Tibial artery (tissue), 4 donors: Measurements from ENCODE around the gene NCOA3.

Experiments
- DNase-seq, 2 donors: peaks; one replicate each; pipeline ENCODE4 v3.0.0-alpha.2; 2019
- H3K27ac ChIP-seq, 2 donors: fragments of 200-600 bp; sonication (generic) in 1 of 2; 1 replicate in 1 of 2; 2 replicates in 1 of 2; pipeline ENCODE4 v1.5.1; 2018 to 2019; ENCODE audit warnings: mild to moderate bottlenecking in 1 of 2
- H3K27me3 ChIP-seq, 2 donors: fragments of 200-600 bp; sonication (generic) in 1 of 2; one replicate each; pipeline versions ENCODE4 v1.5.1 to v1.6.0; 2016 to 2019
- H3K36me3 ChIP-seq, 3 donors: fragments of 200-600 bp; sonication (generic) in 2 of 3; one replicate each; pipeline ENCODE4 v1.5.1; 2016 to 2019; ENCODE audit warnings: mild to moderate bottlenecking in 2 of 3
- H3K4me1 ChIP-seq, 4 donors: fragments of 200-600 bp; sonication (generic) in 2 of 4; 1 replicate in 3 of 4; 2 replicates in 1 of 4; pipeline ENCODE4 v1.5.1; 2016 to 2019
- H3K4me3 ChIP-seq, 2 donors: fragments of 200-600 bp; sonication (generic) in 1 of 2; 1 replicate in 1 of 2; 2 replicates in 1 of 2; pipeline ENCODE4 v1.5.1; 2018 to 2019; ENCODE audit warnings: mild to moderate bottlenecking in 2 of 2
- H3K9me3 ChIP-seq, 3 donors: fragments of 200-600 bp; sonication (generic) in 1 of 3; one replicate each; pipeline ENCODE4 v1.5.1; 2016 to 2019
- CTCF ChIP-seq, 2 experiments: fragments of 200-600 bp in 1 of 2; fragments of 450-650 bp in 1 of 2; IDR thresholded peaks; one replicate each; pipeline ENCODE4 v1.5.1; 2017 to 2019; ENCODE audit warnings: antibody characterized with exemption in 2 of 2, mild to moderate bottlenecking in 1 of 2, moderate library complexity in 1 of 2
- intact Hi-C: fragments of 100-400 bp; cut with DNase I; formaldehyde crosslinking; loops from one replicate; pipeline ENCODE4 v1.15.0; 2023; ENCODE audit warnings: low total_unique reads

Gene NCOA3

DNA sequence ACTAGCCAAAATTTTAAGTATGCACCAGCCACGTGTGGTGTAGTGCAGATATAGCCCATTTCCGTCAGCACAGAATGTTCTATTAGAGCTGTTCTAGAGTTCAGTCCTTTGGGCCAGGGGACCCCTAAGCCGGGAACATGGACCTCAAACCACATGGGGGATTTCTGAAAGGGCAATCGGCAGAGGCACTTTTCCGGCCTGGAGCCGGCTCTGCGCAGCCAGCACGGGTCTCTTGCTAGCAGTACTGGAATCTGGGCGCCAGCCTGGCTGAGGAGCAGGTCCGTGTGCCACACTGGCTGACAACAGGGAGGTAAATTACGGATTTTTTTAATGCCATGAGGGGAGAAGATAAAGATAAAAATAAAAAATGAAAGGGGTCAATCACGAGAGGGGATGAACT lies 163.1 kb downstream of the NCOA3 start:
- Histone ChIP-seq H3K36me3 (peaks cover 0 to 52% (median 29%) of the 10 kb centered on the region in 3 donors), H3K27ac (no peak overlapping the region), H3K27me3 (no peaks in the 10 kb centered on the region), H3K9me3 (no peaks in the 10 kb centered on the region), H3K4me1 (peaks cover 4 to 30% (median 14%) of the 10 kb centered on the region in 4 donors), H3K4me3 (no peak overlapping the region)
- intact Hi-C loops, result no loop called here
- no peak for TF ChIP-seq CTCF (IDR thresholded peaks at IDR 0.05)
- DNase-seq, result peak in 1 of 2 donors; percentile 59

GRCh38 chr20:47665221-47665991 lies 163.7 kb downstream of the NCOA3 start:
- intact Hi-C loops, result no loop called here
- Histone ChIP-seq H3K9me3 (no peaks in the 10 kb centered on the region), H3K36me3 (peaks cover 0 to 52% (median 29%) of the 10 kb centered on the region in 3 donors), H3K27me3 (no peaks in the 10 kb centered on the region), H3K4me1 (peaks cover 4 to 24% (median 14%) of the 10 kb centered on the region in 4 donors), H3K27ac (no peak overlapping the region), H3K4me3 (no peak overlapping the region)
- no peak for TF ChIP-seq CTCF (IDR thresholded peaks at IDR 0.05)
- peak in 1 of 2 donors; percentile 60 for DNase-seq

GRCh38 chr20:47666304-47666703 lies 164.6 kb downstream of the NCOA3 start:
- no peaks in the 10 kb centered on the region for H3K9me3 ChIP-seq
- H3K4me1 ChIP-seq, result peaks cover 4 to 18% (median 12%) of the 10 kb centered on the region in 4 donors
- DNase-seq, result peak in 1 of 2 donors; percentile 62
- H3K27me3 ChIP-seq, result no peaks in the 10 kb centered on the region
- no peak overlapping the region for H3K27ac ChIP-seq
- TF ChIP-seq CTCF (IDR thresholded peaks at IDR 0.05), result no peak
- no peak overlapping the region for H3K4me3 ChIP-seq
- intact Hi-C loops, result no loop called here
- H3K36me3 ChIP-seq, result peaks cover 0 to 53% (median 23%) of the 10 kb centered on the region in 3 donors

DNA sequence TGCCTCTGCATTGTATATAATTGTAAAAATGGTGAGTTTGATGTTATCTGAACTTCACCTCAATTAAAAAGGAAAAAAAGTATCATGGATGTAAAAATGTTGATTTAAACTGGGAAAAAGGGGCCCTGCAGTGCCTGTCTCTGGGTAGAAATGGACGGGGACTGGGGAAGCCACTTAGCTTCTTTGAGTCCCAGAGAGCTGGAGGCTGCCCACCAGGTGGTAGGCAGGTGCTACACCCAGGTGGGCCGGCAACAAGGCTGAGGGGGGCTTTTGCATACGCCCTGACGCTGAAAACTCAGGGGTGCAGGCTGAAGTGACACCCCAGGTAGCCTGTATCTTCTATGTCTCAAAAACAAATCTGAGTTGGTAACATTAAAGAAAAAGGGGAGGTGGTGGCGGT lies 165.4 kb downstream of the NCOA3 start:
- Histone ChIP-seq H3K27ac (no peak overlapping the region), H3K4me1 (peaks cover 4 to 18% (median 12%) of the 10 kb centered on the region in 4 donors), H3K36me3 (peaks cover 0 to 53% (median 15%) of the 10 kb centered on the region in 3 donors), H3K4me3 (no peak overlapping the region), H3K9me3 (no peaks in the 10 kb centered on the region), H3K27me3 (no peaks in the 10 kb centered on the region)
- TF ChIP-seq CTCF (IDR thresholded peaks at IDR 0.05), result no peak
- no peak for DNase-seq
- intact Hi-C loops, result no loop called here

GRCh38 chr20:47667531-47668312 lies 166.0 kb downstream of the NCOA3 start:
- H3K36me3 ChIP-seq, result peaks cover 0 to 55% (median 13%) of the 10 kb centered on the region in 3 donors
- intact Hi-C loops, result no loop called here
- peak in 1 of 2 donors; percentile 51 for DNase-seq

More at GRCh38 chr20:47667531-47668312, 166.0 kb downstream of the NCOA3 start:
- H3K4me3 ChIP-seq, result no peak overlapping the region
- H3K27me3 ChIP-seq, result no peaks in the 10 kb centered on the region
- no peak overlapping the region for H3K27ac ChIP-seq
- no peaks in the 10 kb centered on the region for H3K9me3 ChIP-seq
- no peak for TF ChIP-seq CTCF (IDR thresholded peaks at IDR 0.05)
- H3K4me1 ChIP-seq, result peaks cover 4 to 15% (median 12%) of the 10 kb centered on the region in 4 donors
